Subcutaneous adipose tissue (tissue), 4 donors: ENCODE results near the gene SCYGR3. TPM values are rescaled to one million over a fixed set of nuclear protein-coding genes. Genes with fewer than 3 reads are reported as not detected.

Experiments
- CTCF ChIP-seq: fragments of 450-650 bp; IDR thresholded peaks from one replicate; pipeline ENCODE4 v1.5.1; 2016; ENCODE audit warnings: low read depth, mild to moderate bottlenecking, control low read depth, antibody characterized with exemption, moderate library complexity
- total RNA-seq, 4 donors: library from RNA; depleted of rRNA; stranded (reverse); fragments of >200 nt; gene quantifications; one replicate each; pipeline ENCODE4 v1.1.0, GENCODE V29; 2016

The SCYGR3 gene
- total RNA-seq, 4 donors from 2014 or later: not detected

- TF ChIP-seq CTCF: no peak
These were observed 394 bp downstream of the SCYGR3 start for GRCh38 chr2:227614246-227614645.

GRCh38 chr2:227613272-227613660 is 1.4 kb downstream of the SCYGR3 start:
- no peak for TF ChIP-seq CTCF

- TF ChIP-seq CTCF: no peak
These were observed 1.9 kb downstream of the SCYGR3 start for GRCh38 chr2:227612546-227613271.

GRCh38 chr2:227610123-227610522 is 4.5 kb downstream of the SCYGR3 start:
- TF ChIP-seq CTCF: no peak

- no peak for TF ChIP-seq CTCF
These were observed 5.9 kb downstream of the SCYGR3 start for GRCh38 chr2:227608561-227609338.

- TF ChIP-seq CTCF: no peak
These were observed 6.7 kb downstream of the SCYGR3 start for GRCh38 chr2:227607941-227608340.

- TF ChIP-seq CTCF: no peak
These were observed 8.2 kb downstream of the SCYGR3 start for GRCh38 chr2:227606476-227606875.
